K562 (cell line): ENCODE data around the gene FHIP2A. TPM values are rescaled to one million over a fixed set of nuclear protein-coding genes. Genes with fewer than 3 reads are reported as not detected.
A peak's percentile ranks its signal among the peaks of the same experiment; 100 is the strongest.
"Not testable (repeated sequence)": the region's sequence is repeated elsewhere in the genome, so short reads cannot be mapped to it uniquely, and the experiment has no call there.

Source experiments
- ATAC-seq: fragments of 200-7000 bp; cut with Tn5 transposase; 3 replicates; pipeline ENCODE4 v1.9.1; 2020; ENCODE audit warnings: moderate library complexity
- BruUV-seq: library from RNA; stranded (reverse); fragments of 400-500 nt; replicated peaks from 2 replicates; lab custom pipeline; 2021; lab: Mats Ljungman, UMichigan
- CTCF ChIA-PET: fragments of 300-600 bp; formaldehyde crosslinking; extraction: SDS; loops from one replicate; lab custom pipeline; 2021; ENCODE audit warnings: low intra/inter-chr PET ratio; lab: Yijun Ruan, JAX
- POLR2A ChIA-PET: fragments of 300-600, 350-650 bp; sonication (Branson Sonifier 250); formaldehyde crosslinking; extraction: SDS; loops from one replicate; lab custom pipeline; 2021; ENCODE audit warnings: antibody characterized with exemption, inconsistent platforms; lab: Yijun Ruan, JAX
- DNase-seq, 4 experiments: peaks; one replicate each; pipeline versions ENCODE4 v3.0.0 to v3.0.0-alpha.2; 2011 to 2018; ENCODE audit warnings: low spot score in 3 of 4, mixed read lengths in 3 of 4; ENCODE audit errors: extremely low read depth in 1 of 4
- FAIRE-seq: peaks from 2 replicates; lab custom pipeline; 2011; peaks lifted over from hg19 to GRCh38; lab: Jason Lieb, UNC
- H2AFZ ChIP-seq: 2 replicates; pipeline ENCODE4 v1.6.0; 2011; ENCODE audit warnings: low read depth, low read length, control low read depth, inconsistent platforms
- H3K27ac ChIP-seq: fragments of 200-600 bp; 3 replicates; pipeline ENCODE4 v1.8.0; 2011; ENCODE audit warnings: low read depth, mild to moderate bottlenecking, control low read depth, inconsistent platforms, low read length, moderate library complexity, mixed read lengths; ENCODE audit errors: extremely low read depth
- H3K27me3 ChIP-seq, 2 experiments: fragments of 300-600 bp in 1 of 2; 2 replicates in 1 of 2; 3 replicates in 1 of 2; pipeline versions ENCODE4 v1.6.0 to v1.8.0; 2011; ENCODE audit warnings: inconsistent platforms in 2 of 2, low read length in 2 of 2, mild to moderate bottlenecking in 1 of 2, mixed read lengths in 1 of 2, moderate library complexity in 1 of 2; ENCODE audit not compliant: control insufficient read depth in 2 of 2, insufficient read depth in 2 of 2
- H3K36me3 ChIP-seq: fragments of 300-600 bp; 3 replicates; pipeline ENCODE4 v1.8.0; 2011; ENCODE audit warnings: mild to moderate bottlenecking, low read length, inconsistent platforms; ENCODE audit not compliant: control insufficient read depth, insufficient read depth
- H3K4me1 ChIP-seq, 2 experiments: fragments of 200-600 bp in 1 of 2; replicated peaks in 1 of 2; 2 replicates in 1 of 2; 3 replicates in 1 of 2; pipeline versions ENCODE4 v1.5.1 to v1.8.0; 2011; ENCODE audit warnings: inconsistent platforms in 2 of 2, low read length in 2 of 2, mild to moderate bottlenecking in 1 of 2, mixed read lengths in 1 of 2, moderate library complexity in 1 of 2; ENCODE audit not compliant: control insufficient read depth in 2 of 2, insufficient read depth in 2 of 2
- H3K4me2 ChIP-seq: 2 replicates; pipeline ENCODE4 v1.6.1; 2011; ENCODE audit warnings: low read length, control low read depth, inconsistent platforms, mixed read lengths; ENCODE audit not compliant: insufficient read depth
- H3K4me3 ChIP-seq: fragments of 200-600 bp; sonication (generic), shearing (Covaris generic); 2 replicates; pipeline ENCODE4 v1.5.1; 2016; ENCODE audit warnings: control low read depth, inconsistent platforms
- H3K79me2 ChIP-seq: fragments of 200-600 bp; 3 replicates; pipeline ENCODE4 v1.8.0; 2011; ENCODE audit warnings: low read length, inconsistent platforms; ENCODE audit not compliant: control insufficient read depth, insufficient read depth
- H3K9ac ChIP-seq, 2 experiments: 2 replicates each; pipeline versions ENCODE4 v1.6.0 to v1.6.1; 2011; ENCODE audit warnings: low read depth in 2 of 2, low read length in 2 of 2, control low read depth in 1 of 2, inconsistent platforms in 1 of 2, mild to moderate bottlenecking in 1 of 2, mixed read lengths in 1 of 2; ENCODE audit not compliant: insufficient read depth in 1 of 2
- H3K9me1 ChIP-seq: one replicate; pipeline ENCODE4 v1.6.0; 2011; ENCODE audit warnings: inconsistent platforms, mild to moderate bottlenecking, low read length, moderate library complexity; ENCODE audit not compliant: control insufficient read depth, insufficient read depth
- H3K9me3 ChIP-seq: replicated peaks from 2 replicates; pipeline ENCODE4 v1.5.1; 2011; ENCODE audit warnings: low read depth, low read length, inconsistent platforms; ENCODE audit not compliant: control insufficient read depth, insufficient read depth
- H4K20me1 ChIP-seq: replicated peaks from 2 replicates; pipeline ENCODE4 v1.6.1; 2011; ENCODE audit warnings: low read length, inconsistent platforms, mixed read lengths; ENCODE audit not compliant: control insufficient read depth, insufficient read depth
- CBFB ChIP-seq: sonication (generic); formaldehyde crosslinking; IDR thresholded peaks from 2 replicates; pipeline ENCODE4 v1.4.0; 2020; ENCODE audit warnings: mild to moderate bottlenecking, missing genetic modification reagents
- HIVEP1 ChIP-seq: fragments of 250-450 bp; sonication (Bioruptor Pico); IDR thresholded peaks from 2 replicates; pipeline ENCODE4 v1.4.0; 2020; ENCODE audit warnings: mild to moderate bottlenecking
- HMG20A ChIP-seq: fragments of 450-650 bp; formaldehyde crosslinking; conservative IDR thresholded peaks from 2 replicates; pipeline ENCODE4 v1.4.0; 2020; ENCODE audit warnings: mild to moderate bottlenecking, mixed read lengths
- MEF2D ChIP-seq: conservative IDR thresholded peaks from 2 replicates; pipeline ENCODE4 v1.6.1; 2016; ENCODE audit warnings: low read depth, missing genetic modification characterization, missing compliant biosample characterization
- RAD21 ChIP-seq, 2 experiments: fragments of 250-450 bp in 1 of 2; fragments of 450-650 bp in 1 of 2; sonication (Bioruptor Pico) in 1 of 2; formaldehyde crosslinking in 1 of 2; IDR thresholded peaks in 1 of 2; conservative IDR thresholded peaks in 1 of 2; 2 replicates each; pipeline versions ENCODE4 v1.4.0 to v1.8.0; 2020 to 2022; ENCODE audit warnings: mild to moderate bottlenecking in 2 of 2, moderate library complexity in 1 of 2
- SMARCA4 ChIP-seq: fragments of 450-650 bp; IDR thresholded peaks from 2 replicates; pipeline ENCODE4 v1.6.1; 2016
- ZNF431 ChIP-seq: sonication (generic); formaldehyde crosslinking; IDR thresholded peaks from 2 replicates; pipeline ENCODE4 v1.8.0; 2022; ENCODE audit warnings: mild to moderate bottlenecking, missing genetic modification reagents
- WGBS: fragments of 100-300 bp; shearing (Covaris generic); methylation state at CpG from one replicate; pipeline ENCODE4 v1.1.6; 2016; ENCODE audit warnings: low coverage, mixed read lengths; ENCODE audit not compliant: insufficient coverage; ENCODE audit errors: missing lambda C conversion rate; 5-methylcytosine and 5-hydroxymethylcytosine counted together
- in situ Hi-C: fragments of 300-500 bp; cut with MboI; formaldehyde crosslinking; loops from 4 replicates; pipeline ENCODE4 v1.15.0; 2018; ENCODE audit warnings: inconsistent platforms, mixed read lengths
- intact Hi-C: fragments of 100-400 bp; cut with micrococcal nuclease; formaldehyde crosslinking; loops from 2 replicates; pipeline ENCODE4 v1.14.2; 2022
- polyA plus RNA-seq, 8 experiments: library from polyadenylated mRNA; depleted of rRNA in 4 of 8; stranded (reverse) in 5 of 8; unstranded in 3 of 8; fragments of >200 nt; fragmentation: Nextera tagmentation in 2 of 8; fragmentation: Illumina TruSeq in 1 of 8; extraction: Ambion mirVana in 2 of 8; extraction: Trizol in 1 of 8; gene quantifications; 2 replicates each; pipeline versions ENCODE4 v1.2.1 to v1.2.3, GENCODE V29; 2011 to 2014; ENCODE audit warnings: inconsistent platforms in 1 of 8, missing spikeins in 1 of 8
- total RNA-seq, 7 experiments: library from RNA; depleted of rRNA in 6 of 7; stranded (reverse); fragments of >200 nt in 6 of 7; fragmentation: Illumina TruSeq in 2 of 7; extraction: Trizol in 2 of 7; gene quantifications; 2 replicates each; pipeline versions ENCODE4 v1.2.1 to v1.2.3, GENCODE V29; 2011 to 2021; ENCODE audit warnings: low replicate concordance in 1 of 7
- TF ChIP-seq, protein P1 (sequence below), 3 experiments: IDR thresholded peaks in 2 of 3; conservative IDR thresholded peaks in 1 of 3; 2 replicates each; pipeline ENCODE4 v1.5.1; 2011 to 2012; ENCODE audit warnings: low read length in 3 of 3, mild to moderate bottlenecking in 3 of 3, control low read depth in 2 of 3, improper control_type of control experiment in 1 of 3, inconsistent platforms in 1 of 3, low read depth in 1 of 3, mixed read lengths in 1 of 3, moderate library complexity in 1 of 3; ENCODE audit not compliant: insufficient read depth in 2 of 3

Gene FHIP2A
- total and polyA plus RNA-seq, 9 of the 15 experiments (the other 6 are each of a cell fraction or from before 2014, with no cell fraction given) = 1.5 to 7.4 (median 3.3) TPM

- H3K4me3 ChIP-seq = no peak overlapping the region
- 2% methylated on average over 7 of the region's 7 CpGs for WGBS
- H3K27ac ChIP-seq = no peak overlapping the region
- no peaks in the 10 kb centered on the region for H3K36me3 ChIP-seq
- no peaks in the 10 kb centered on the region; a peak in 1 of 5 replicates for H3K27me3 ChIP-seq
- in situ Hi-C loops (no loop called here), intact Hi-C loops (no loop called here)
- BruUV-seq = no TSS peak
- CTCF ChIA-PET = no interaction called here
- no peaks in the 10 kb centered on the region for H3K9me3 ChIP-seq
- ATAC-seq (no peak), DNase-seq (no peak), FAIRE-seq (no peak)
- no peak overlapping the region for H2AFZ ChIP-seq
- no peaks in the 10 kb centered on the region for H3K4me1 ChIP-seq
- no peaks in the 10 kb centered on the region for H4K20me1 ChIP-seq
- H3K79me2 ChIP-seq = no peaks in the 10 kb centered on the region
- POLR2A ChIA-PET = interaction anchor here (0.5 kb wide), 1 partner anchor 545 kb away, joined by 3 read pairs; the partner anchor contains the start of gene VWA2
- TF ChIP-seq MEF2D (tag) = no peak
- TF ChIP-seq HIVEP1 (CRISPR knock-in tag) = no peak
- TF ChIP-seq CBFB = no peak
- no peak for TF ChIP-seq HMG20A
- no peak for TF ChIP-seq SMARCA4
- no peak for TF ChIP-seq ZNF431 (CRISPR knock-in tag)
- no peaks in the 10 kb centered on the region for H3K9me1 ChIP-seq
- no peak overlapping the region for H3K9ac ChIP-seq
- no peak overlapping the region for H3K4me2 ChIP-seq
These were observed 37.9 kb upstream of the FHIP2A start for GRCh38 chr10:114783686-114784085.

DNA sequence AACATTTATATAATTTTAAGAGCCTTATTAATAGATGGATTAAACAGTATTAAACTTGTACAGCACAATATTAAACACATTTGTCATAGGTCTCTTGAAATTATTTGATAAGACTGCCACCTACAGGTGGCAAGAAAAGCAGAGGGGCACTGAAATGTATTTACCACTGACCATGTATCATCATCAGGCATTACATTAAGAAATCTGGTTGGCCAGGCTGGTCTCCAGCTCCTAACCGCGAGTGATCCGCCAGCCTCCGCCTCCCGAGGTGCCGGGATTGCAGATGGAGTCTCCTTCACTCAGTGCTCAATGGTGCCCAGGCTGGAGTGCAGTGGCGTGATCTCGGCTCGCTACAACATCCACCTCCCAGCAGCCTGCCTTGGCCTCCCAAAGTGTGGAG lies 35.1 kb upstream of the FHIP2A start:
- POLR2A ChIA-PET, BruUV-seq, H3K4me1 ChIP-seq, H3K4me3 ChIP-seq, H3K27ac ChIP-seq, H3K27me3 ChIP-seq, H3K9me3 ChIP-seq, H3K79me2 ChIP-seq, H3K4me2 ChIP-seq, H2AFZ ChIP-seq, H3K36me3 ChIP-seq, CTCF ChIA-PET, H3K9me1 ChIP-seq, FAIRE-seq, in situ Hi-C loops, H3K9ac ChIP-seq, H4K20me1 ChIP-seq: not testable (repeated sequence)
- 0% methylated on average over 6 of the region's 9 CpGs for WGBS
- TF ChIP-seq, protein P1, sequence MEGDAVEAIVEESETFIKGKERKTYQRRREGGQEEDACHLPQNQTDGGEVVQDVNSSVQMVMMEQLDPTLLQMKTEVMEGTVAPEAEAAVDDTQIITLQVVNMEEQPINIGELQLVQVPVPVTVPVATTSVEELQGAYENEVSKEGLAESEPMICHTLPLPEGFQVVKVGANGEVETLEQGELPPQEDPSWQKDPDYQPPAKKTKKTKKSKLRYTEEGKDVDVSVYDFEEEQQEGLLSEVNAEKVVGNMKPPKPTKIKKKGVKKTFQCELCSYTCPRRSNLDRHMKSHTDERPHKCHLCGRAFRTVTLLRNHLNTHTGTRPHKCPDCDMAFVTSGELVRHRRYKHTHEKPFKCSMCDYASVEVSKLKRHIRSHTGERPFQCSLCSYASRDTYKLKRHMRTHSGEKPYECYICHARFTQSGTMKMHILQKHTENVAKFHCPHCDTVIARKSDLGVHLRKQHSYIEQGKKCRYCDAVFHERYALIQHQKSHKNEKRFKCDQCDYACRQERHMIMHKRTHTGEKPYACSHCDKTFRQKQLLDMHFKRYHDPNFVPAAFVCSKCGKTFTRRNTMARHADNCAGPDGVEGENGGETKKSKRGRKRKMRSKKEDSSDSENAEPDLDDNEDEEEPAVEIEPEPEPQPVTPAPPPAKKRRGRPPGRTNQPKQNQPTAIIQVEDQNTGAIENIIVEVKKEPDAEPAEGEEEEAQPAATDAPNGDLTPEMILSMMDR (IDR thresholded peaks at IDR 0.05 in 2 of 3, conservative IDR thresholded peaks at IDR 0.05 in 1 of 3; ENCODE audit: insufficient read depth in 2 of 3, low read depth in 1 of 3, low read length in 3 of 3) = peak; percentile 19 to 55 (median 26); a peak in 3 of 6 replicates
- TF ChIP-seq RAD21 (CRISPR knock-in tag; conservative IDR thresholded peaks at IDR 0.05 in 1 of 2, IDR thresholded peaks at IDR 0.05 in 1 of 2) = peak; percentile 23 to 54; a peak in 2 of 4 replicates
- ATAC-seq (peak; percentile 66; the same call in 1 of the 3 replicates), DNase-seq (peak in 1 of 4 experiments; percentile 11)
- intact Hi-C loops = loop anchor here (2.0 kb wide), 1 partner anchor 238 kb away; no protein-coding TSS in a partner anchor

GRCh38 chr10:114787131-114787530 lies 34.4 kb upstream of the FHIP2A start:
- H3K36me3 ChIP-seq, H4K20me1 ChIP-seq, H3K9me1 ChIP-seq, H3K79me2 ChIP-seq, H3K27ac ChIP-seq, ATAC-seq, POLR2A ChIA-PET, DNase-seq, H3K4me3 ChIP-seq, H3K9me3 ChIP-seq, H3K9ac ChIP-seq, FAIRE-seq, H3K4me1 ChIP-seq, H3K27me3 ChIP-seq, H3K4me2 ChIP-seq, CTCF ChIA-PET, H2AFZ ChIP-seq, BruUV-seq, in situ Hi-C loops: not testable (repeated sequence)
- WGBS = no CpG with 5 or more reads among the region's 30 CpGs
- intact Hi-C loops = loop anchor here (2.0 kb wide), 1 partner anchor 238 kb away; no protein-coding TSS in a partner anchor
